ENCODE data around the gene PRDM15. TPM values are rescaled to one million over a fixed set of nuclear protein-coding genes. Genes with fewer than 3 reads are reported as not detected.

Gene PRDM15
- total RNA-seq, 1 experiment from 2014 or later: 11.2 TPM

DNA sequence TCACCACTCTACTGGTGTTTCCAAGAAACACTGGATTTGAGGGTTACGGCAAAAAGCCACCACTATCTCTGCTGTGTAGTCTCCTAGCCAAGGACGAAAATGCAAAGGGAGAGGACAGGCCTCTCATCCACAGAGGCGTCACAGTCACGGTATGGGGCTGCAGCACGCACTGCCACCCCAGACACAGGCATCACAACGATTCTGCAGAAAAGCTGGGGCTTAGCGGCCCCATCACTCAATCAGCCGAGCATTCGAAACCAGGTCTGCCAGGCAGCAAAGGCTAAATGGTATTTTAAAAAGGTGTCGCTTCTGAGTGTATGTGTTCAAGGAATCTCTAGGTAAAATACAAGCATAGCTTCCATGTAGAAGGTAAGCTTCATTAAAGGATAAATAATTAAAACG lies 113.7 kb downstream of the PRDM15 start:
- intact Hi-C loops (cut with micrococcal nuclease; ENCODE audit: unreplicated experiment) (no loop called here), in situ Hi-C loops (cut with HindIII; ENCODE audit: low pct_unique_long_range_greater_than_20kb, low sequenced_read_pairs) (loop anchor here (25.0 kb wide), 1 partner anchor 153 kb away; no protein-coding TSS in a partner anchor)
- POLR2A ChIA-PET: interaction anchor here (1.1 to 2.0 kb wide), 2 partner anchors 13 to 21 kb away, joined by 3 to 11 read pairs; no protein-coding TSS in a partner anchor

DNA sequence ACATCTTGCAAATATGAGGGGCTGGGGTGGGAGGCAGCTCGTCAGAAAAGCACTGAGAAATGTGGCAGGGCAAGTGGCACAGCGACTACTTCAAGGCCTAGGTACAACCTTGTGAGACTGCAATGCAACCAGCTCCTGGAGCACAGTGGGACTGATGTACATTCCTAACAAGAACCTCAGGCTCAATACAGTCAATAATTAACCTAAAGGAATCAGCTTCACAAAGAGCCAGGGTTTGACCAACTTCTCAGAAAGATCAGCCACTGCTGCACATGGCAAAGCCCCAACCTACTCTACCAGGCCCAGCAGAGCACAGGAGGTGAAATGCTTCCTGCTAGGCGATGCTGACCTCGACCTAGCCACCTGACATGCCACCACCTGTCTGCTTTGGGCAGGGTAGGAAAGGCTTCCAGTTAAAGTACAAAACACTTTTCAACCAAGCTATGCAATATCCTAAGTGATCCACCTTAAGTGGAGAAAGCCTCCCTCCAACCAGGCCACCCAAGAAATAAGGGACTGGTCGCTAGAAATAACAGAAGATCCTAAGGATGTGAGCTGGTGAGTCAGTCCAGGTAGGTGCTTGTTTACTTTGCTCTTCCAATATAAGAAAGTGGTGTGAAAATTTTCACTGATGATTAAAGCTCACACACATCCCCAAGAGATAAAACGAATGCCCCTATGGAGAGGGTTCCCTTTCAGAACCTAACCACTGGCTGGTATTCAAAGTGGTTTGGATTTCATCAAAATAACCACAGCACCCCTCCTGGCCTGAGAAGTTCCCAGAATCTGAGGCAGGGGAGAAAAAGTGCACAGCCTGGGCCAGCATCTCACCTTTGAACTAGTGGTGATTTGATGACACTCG lies 114.4 kb downstream of the PRDM15 start:
- Histone ChIP-seq H3K4me3 (ENCODE audit: low read depth in 2 of 2, low read length in 2 of 2) (peak overlapping the region; percentile 72 to 91), H3K27ac (ENCODE audit: low read length) (peak overlapping the region; percentile 98), H3K4me1 (ENCODE audit: control insufficient read depth, insufficient read depth, low read length) (peaks cover 18% of the 10 kb centered on the region), H3K27me3 (ENCODE audit: control insufficient read depth, insufficient read depth, low read length) (no peaks in the 10 kb centered on the region), H3K9me3 (ENCODE audit: control insufficient read depth, insufficient read depth, low read depth, low read length) (no peaks in the 10 kb centered on the region), H3K36me3 (ENCODE audit: control insufficient read depth, insufficient read depth, low read length) (no peaks in the 10 kb centered on the region; the same call in 1 of the 2 replicates)
- intact Hi-C loops (cut with micrococcal nuclease; ENCODE audit: unreplicated experiment) (no loop called here), in situ Hi-C loops (cut with HindIII; ENCODE audit: low pct_unique_long_range_greater_than_20kb, low sequenced_read_pairs) (loop anchor here (25.0 kb wide), 1 partner anchor 152 kb away; no protein-coding TSS in a partner anchor)
- ChIA-PET POLR2A (interaction anchor here (0.5 to 1.1 kb wide), 2 partner anchors 13 to 85 kb away, joined by 3 to 5 read pairs; no protein-coding TSS in a partner anchor), CTCF (interaction anchor here (0.6 kb wide), 1 partner anchor 13 kb away, joined by 3 read pairs; no protein-coding TSS in a partner anchor)
- no TSS peak for BruUV-seq (replicated peaks)
- TF ChIP-seq TCF7L2 (IDR thresholded peaks at IDR 0.05; ENCODE audit: low read depth, low read length) (no peak), POLR2AphosphoS5 (IDR thresholded peaks at IDR 0.05; ENCODE audit: low read depth, low read length) (peak; percentile 31; the same call in 1 of the 2 replicates)
- DNase-seq (ENCODE audit: low read depth, low spot score) (no peak), ATAC-seq (no peak)

More for the DNA sequence above, 113.7 kb downstream of the PRDM15 start:
- Histone ChIP-seq H3K4me1 (ENCODE audit: control insufficient read depth, insufficient read depth, low read length) (peaks cover 18% of the 10 kb centered on the region), H3K27ac (ENCODE audit: low read length) (peak overlapping the region; percentile 98), H3K27me3 (ENCODE audit: control insufficient read depth, insufficient read depth, low read length) (no peaks in the 10 kb centered on the region), H3K36me3 (ENCODE audit: control insufficient read depth, insufficient read depth, low read length) (no peaks in the 10 kb centered on the region; the same call in 1 of the 2 replicates), H3K4me3 (ENCODE audit: low read depth in 2 of 2, low read length in 2 of 2) (peak overlapping the region; percentile 72 to 91), H3K9me3 (ENCODE audit: control insufficient read depth, insufficient read depth, low read depth, low read length) (no peaks in the 10 kb centered on the region)
- DNase-seq (ENCODE audit: low read depth, low spot score) (no peak), ATAC-seq (no peak)
- TF ChIP-seq, protein P1, sequence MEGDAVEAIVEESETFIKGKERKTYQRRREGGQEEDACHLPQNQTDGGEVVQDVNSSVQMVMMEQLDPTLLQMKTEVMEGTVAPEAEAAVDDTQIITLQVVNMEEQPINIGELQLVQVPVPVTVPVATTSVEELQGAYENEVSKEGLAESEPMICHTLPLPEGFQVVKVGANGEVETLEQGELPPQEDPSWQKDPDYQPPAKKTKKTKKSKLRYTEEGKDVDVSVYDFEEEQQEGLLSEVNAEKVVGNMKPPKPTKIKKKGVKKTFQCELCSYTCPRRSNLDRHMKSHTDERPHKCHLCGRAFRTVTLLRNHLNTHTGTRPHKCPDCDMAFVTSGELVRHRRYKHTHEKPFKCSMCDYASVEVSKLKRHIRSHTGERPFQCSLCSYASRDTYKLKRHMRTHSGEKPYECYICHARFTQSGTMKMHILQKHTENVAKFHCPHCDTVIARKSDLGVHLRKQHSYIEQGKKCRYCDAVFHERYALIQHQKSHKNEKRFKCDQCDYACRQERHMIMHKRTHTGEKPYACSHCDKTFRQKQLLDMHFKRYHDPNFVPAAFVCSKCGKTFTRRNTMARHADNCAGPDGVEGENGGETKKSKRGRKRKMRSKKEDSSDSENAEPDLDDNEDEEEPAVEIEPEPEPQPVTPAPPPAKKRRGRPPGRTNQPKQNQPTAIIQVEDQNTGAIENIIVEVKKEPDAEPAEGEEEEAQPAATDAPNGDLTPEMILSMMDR (IDR thresholded peaks at IDR 0.05): no peak
- peak; percentile 1; the same call in 1 of the 2 replicates for TF ChIP-seq POLR2AphosphoS5 (IDR thresholded peaks at IDR 0.05; ENCODE audit: low read depth, low read length)
- TF ChIP-seq SIN3A (IDR thresholded peaks at IDR 0.05; ENCODE audit: borderline replicate concordance, insufficient read depth, low read depth, low read length): 0 out of 2 replicates have a peak, but pooled peaks have one; percentile 4
- TF ChIP-seq TCF7L2 (IDR thresholded peaks at IDR 0.05; ENCODE audit: low read depth, low read length): no peak
- TF ChIP-seq, protein P2, sequence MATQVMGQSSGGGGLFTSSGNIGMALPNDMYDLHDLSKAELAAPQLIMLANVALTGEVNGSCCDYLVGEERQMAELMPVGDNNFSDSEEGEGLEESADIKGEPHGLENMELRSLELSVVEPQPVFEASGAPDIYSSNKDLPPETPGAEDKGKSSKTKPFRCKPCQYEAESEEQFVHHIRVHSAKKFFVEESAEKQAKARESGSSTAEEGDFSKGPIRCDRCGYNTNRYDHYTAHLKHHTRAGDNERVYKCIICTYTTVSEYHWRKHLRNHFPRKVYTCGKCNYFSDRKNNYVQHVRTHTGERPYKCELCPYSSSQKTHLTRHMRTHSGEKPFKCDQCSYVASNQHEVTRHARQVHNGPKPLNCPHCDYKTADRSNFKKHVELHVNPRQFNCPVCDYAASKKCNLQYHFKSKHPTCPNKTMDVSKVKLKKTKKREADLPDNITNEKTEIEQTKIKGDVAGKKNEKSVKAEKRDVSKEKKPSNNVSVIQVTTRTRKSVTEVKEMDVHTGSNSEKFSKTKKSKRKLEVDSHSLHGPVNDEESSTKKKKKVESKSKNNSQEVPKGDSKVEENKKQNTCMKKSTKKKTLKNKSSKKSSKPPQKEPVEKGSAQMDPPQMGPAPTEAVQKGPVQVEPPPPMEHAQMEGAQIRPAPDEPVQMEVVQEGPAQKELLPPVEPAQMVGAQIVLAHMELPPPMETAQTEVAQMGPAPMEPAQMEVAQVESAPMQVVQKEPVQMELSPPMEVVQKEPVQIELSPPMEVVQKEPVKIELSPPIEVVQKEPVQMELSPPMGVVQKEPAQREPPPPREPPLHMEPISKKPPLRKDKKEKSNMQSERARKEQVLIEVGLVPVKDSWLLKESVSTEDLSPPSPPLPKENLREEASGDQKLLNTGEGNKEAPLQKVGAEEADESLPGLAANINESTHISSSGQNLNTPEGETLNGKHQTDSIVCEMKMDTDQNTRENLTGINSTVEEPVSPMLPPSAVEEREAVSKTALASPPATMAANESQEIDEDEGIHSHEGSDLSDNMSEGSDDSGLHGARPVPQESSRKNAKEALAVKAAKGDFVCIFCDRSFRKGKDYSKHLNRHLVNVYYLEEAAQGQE (IDR thresholded peaks at IDR 0.05; ENCODE audit: insufficient read depth in 1 of 2, low read depth in 2 of 2, low read length in 1 of 2): no peak
- BruUV-seq (replicated peaks): TSS peak; percentile 74
- CTCF ChIA-PET: no interaction called here
